Vagina (tissue), 2 donors: ENCODE data around the gene CPPED1. TPM values are rescaled to one million over a fixed set of nuclear protein-coding genes. Genes with fewer than 3 reads are reported as not detected.

Source experiments
- DNase-seq, 2 donors: peaks; one replicate each; pipeline ENCODE4 v3.0.0-alpha.2; 2017; ENCODE audit errors: extremely low spot score in 2 of 2
- H3K27ac ChIP-seq: fragments of 200-600 bp; sonication (generic); one replicate; pipeline ENCODE4 v1.5.1; 2019
- H3K27me3 ChIP-seq: fragments of 200-600 bp; sonication (generic); one replicate; pipeline ENCODE4 v1.5.1; 2019
- H3K36me3 ChIP-seq, 2 donors: fragments of 200-600 bp; sonication (generic); one replicate each; pipeline ENCODE4 v1.5.1; 2017 to 2019
- H3K4me1 ChIP-seq: fragments of 200-600 bp; sonication (generic); one replicate; pipeline ENCODE4 v1.5.1; 2019
- H3K4me3 ChIP-seq, 2 donors: fragments of 200-600 bp; sonication (generic); 1 replicate in 1 of 2; 2 replicates in 1 of 2; pipeline ENCODE4 v1.5.1; 2016 to 2019
- H3K9me3 ChIP-seq: fragments of 200-600 bp; sonication (generic); one replicate; pipeline ENCODE4 v1.5.1; 2019
- CTCF ChIP-seq, 3 experiments: fragments of 450-650 bp in 2 of 3; fragments of 200-600 bp in 1 of 3; sonication (generic) in 1 of 3; IDR thresholded peaks; one replicate each; pipeline ENCODE4 v1.5.1; 2017 to 2019; ENCODE audit warnings: antibody characterized with exemption in 3 of 3, mild to moderate bottlenecking in 2 of 3, moderate library complexity in 2 of 3
- POLR2A ChIP-seq, 2 donors: fragments of 450-650 bp; IDR thresholded peaks; one replicate each; pipeline ENCODE4 v1.6.1; 2017; ENCODE audit warnings: antibody characterized with exemption in 2 of 2, mild to moderate bottlenecking in 2 of 2, moderate library complexity in 2 of 2
- POLR2AphosphoS5 ChIP-seq, 2 donors: sonication (generic); formaldehyde crosslinking; IDR thresholded peaks; one replicate each; pipeline ENCODE4 v1.9.0; 2017; ENCODE audit warnings: antibody characterized with exemption in 2 of 2, mild to moderate bottlenecking in 2 of 2, low read depth in 1 of 2; ENCODE audit not compliant: insufficient read depth in 1 of 2
- intact Hi-C: fragments of 100-400 bp; cut with DNase I; formaldehyde crosslinking; loops from one replicate; pipeline ENCODE4 v1.15.1; 2023
- microRNA-seq: library from miRNA; unstranded; fragments of <30 nt; microRNA quantifications from one replicate; pipeline ENCODE4, GENCODE V29; 2017; ENCODE audit warnings: borderline number of aligned reads, borderline replicate concordance
- small RNA-seq: library from RNA; depleted of rRNA; stranded (forward); fragments of <200 nt; gene quantifications from one replicate; pipeline ENCODE3, GENCODE V24; 2016
- total RNA-seq: library from RNA; depleted of rRNA; stranded (reverse); fragments of >200 nt; gene quantifications from one replicate; pipeline ENCODE4 v1.2.3, GENCODE V29; 2016

Gene CPPED1
- total RNA-seq, 1 donor from 2014 or later = 15.2 TPM

GRCh38 chr16:12611916-12612597 is 191.6 kb downstream of the CPPED1 start:
- H3K36me3 ChIP-seq = no peaks in the 10 kb centered on the region
- H3K9me3 ChIP-seq = no peaks in the 10 kb centered on the region
- peak in 1 of 2 donors; percentile 46 for DNase-seq
- no peak overlapping the region for H3K27ac ChIP-seq
- H3K27me3 ChIP-seq = no peaks in the 10 kb centered on the region
- H3K4me3 ChIP-seq = no peak overlapping the region
- TF ChIP-seq CTCF (IDR thresholded peaks at IDR 0.05) (no peak), POLR2AphosphoS5 (IDR thresholded peaks at IDR 0.05; ENCODE audit: insufficient read depth in 1 of 2, low read depth in 1 of 2) (no peak), POLR2A (IDR thresholded peaks at IDR 0.05) (no peak)
- H3K4me1 ChIP-seq = no peaks in the 10 kb centered on the region
- intact Hi-C loops = no loop called here

DNA sequence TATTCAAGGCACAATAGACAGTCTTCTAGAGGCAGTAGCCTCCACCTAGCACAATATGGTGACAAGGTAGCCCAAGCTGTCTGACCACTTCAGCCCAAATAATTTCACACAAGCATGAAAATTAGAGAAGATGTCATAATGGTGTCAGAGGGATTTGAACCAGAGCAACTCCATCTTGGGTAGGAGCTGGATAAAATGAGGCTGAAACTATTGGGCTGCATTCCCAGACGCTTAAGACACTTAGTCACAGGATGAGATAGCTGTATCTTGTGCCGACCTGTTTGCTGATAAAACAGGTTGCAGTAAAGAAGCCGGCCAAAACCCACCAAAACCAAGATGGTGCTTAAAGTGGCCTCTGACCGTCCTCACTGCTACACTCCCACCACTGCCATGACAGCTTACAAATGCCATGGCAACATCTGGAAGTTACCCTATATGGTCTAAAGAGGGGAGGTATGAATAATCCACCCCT is 192.6 kb downstream of the CPPED1 start:
- Histone ChIP-seq H3K27ac (no peak overlapping the region), H3K9me3 (no peaks in the 10 kb centered on the region), H3K4me1 (no peaks in the 10 kb centered on the region), H3K4me3 (no peak overlapping the region), H3K27me3 (no peaks in the 10 kb centered on the region), H3K36me3 (no peaks in the 10 kb centered on the region)
- intact Hi-C loops = no loop called here
- TF ChIP-seq POLR2AphosphoS5 (IDR thresholded peaks at IDR 0.05; ENCODE audit: insufficient read depth in 1 of 2, low read depth in 1 of 2) (no peak), POLR2A (IDR thresholded peaks at IDR 0.05) (no peak), CTCF (IDR thresholded peaks at IDR 0.05) (no peak)
- no peak for DNase-seq

DNA sequence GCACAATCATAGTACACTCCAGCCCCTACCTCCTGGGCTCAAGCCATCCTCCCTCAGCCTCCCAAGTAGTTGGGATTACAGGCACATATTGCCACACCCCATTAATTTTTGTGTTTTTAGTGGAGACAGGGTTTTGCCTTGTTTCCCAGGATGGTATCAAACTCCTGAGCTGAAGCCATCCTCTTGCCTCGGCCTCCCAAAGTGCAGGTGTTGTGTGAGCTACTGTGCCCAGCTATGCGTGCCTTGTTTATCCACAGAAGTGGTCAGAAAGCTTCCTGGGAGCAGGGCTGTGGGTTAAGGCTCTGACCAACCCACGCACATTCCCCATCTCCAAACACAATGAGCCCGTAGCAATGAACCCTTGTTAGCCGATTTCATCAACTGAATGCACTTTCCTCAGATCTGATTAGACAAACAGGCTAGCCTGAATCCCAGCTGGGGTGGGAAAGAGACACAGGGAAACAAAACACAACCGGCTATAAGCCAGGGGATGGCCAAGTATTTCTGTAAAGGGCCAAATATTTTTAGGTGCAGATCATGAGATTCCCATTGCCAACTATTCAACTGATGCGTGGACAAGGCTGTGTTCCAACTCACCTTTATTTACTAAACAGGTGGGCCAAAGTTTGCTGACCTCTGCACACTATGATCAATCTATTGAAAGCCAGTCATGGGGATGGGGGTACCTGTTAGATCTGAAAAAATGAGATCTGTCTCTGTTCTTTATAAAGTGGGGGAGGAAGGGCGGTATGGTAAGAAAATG is 193.6 kb downstream of the CPPED1 start:
- Histone ChIP-seq H3K27me3 (no peaks in the 10 kb centered on the region), H3K4me3 (no peak overlapping the region), H3K36me3 (no peaks in the 10 kb centered on the region), H3K4me1 (no peaks in the 10 kb centered on the region), H3K9me3 (no peaks in the 10 kb centered on the region), H3K27ac (no peak overlapping the region)
- TF ChIP-seq CTCF (IDR thresholded peaks at IDR 0.05) (no peak), POLR2A (IDR thresholded peaks at IDR 0.05) (no peak), POLR2AphosphoS5 (IDR thresholded peaks at IDR 0.05; ENCODE audit: insufficient read depth in 1 of 2, low read depth in 1 of 2) (no peak)
- peak in 1 of 2 donors; percentile 61 for DNase-seq
- intact Hi-C loops = no loop called here

Small RNAs within 50 kb of the gene (microRNA-seq; reads per million reads assigned to microRNA genes)
- not detected for gene MIR4718

Small RNAs within 50 kb of the gene (small RNA-seq; reads per million reads assigned to genes)
- gene MIR4718 (not detected), gene RF00443 (not detected)

Other genes with a start within 250 kb of the CPPED1 start
- gene SHISA9, start 97.7 kb upstream of the CPPED1 start, total RNA-seq = 0.49 TPM